Neural cell (in vitro differentiated cells): ENCODE data around the gene FHIT. TPM values are rescaled to one million over a fixed set of nuclear protein-coding genes. Genes with fewer than 3 reads are reported as not detected.

Experiments
- H2AFZ ChIP-seq: fragments of 200-600, 300-800 bp; sonication (generic), shearing (Covaris generic); 2 replicates; pipeline ENCODE4 v1.6.0; 2014; ENCODE audit warnings: low read depth, mild to moderate bottlenecking, antibody characterized with exemption, low read length, moderate library complexity
- H3F3A ChIP-seq: fragments of 200-600 bp; shearing (Covaris generic); 2 replicates; pipeline ENCODE4 v1.6.1; 2016; ENCODE audit warnings: mild to moderate bottlenecking, moderate library complexity, mixed read lengths, antibody characterized with exemption, low read length; ENCODE audit not compliant: insufficient read depth, poor library complexity, severe bottlenecking
- H3K27ac ChIP-seq: fragments of 200-600, 300-800 bp; sonication (generic), shearing (Covaris generic); 2 replicates; pipeline ENCODE4 v1.5.1; 2014; ENCODE audit warnings: mild to moderate bottlenecking, low read length, moderate library complexity
- H3K27me3 ChIP-seq: fragments of 300-800, 200-600 bp; sonication (generic), shearing (Covaris generic); 2 replicates; pipeline ENCODE4 v1.6.0; 2014; ENCODE audit warnings: mild to moderate bottlenecking, low read depth, low read length, moderate library complexity; ENCODE audit not compliant: insufficient read depth
- H3K36me3 ChIP-seq: fragments of 300-800, 200-600 bp; sonication (generic), shearing (Covaris generic); 2 replicates; pipeline ENCODE4 v1.5.1; 2014; ENCODE audit warnings: mild to moderate bottlenecking, antibody characterized with exemption, low read length, moderate library complexity; ENCODE audit not compliant: insufficient read depth
- H3K4me2 ChIP-seq: fragments of 300-800, 200-600 bp; sonication (generic), shearing (Covaris generic); 2 replicates; pipeline ENCODE4 v1.6.0; 2014; ENCODE audit warnings: mild to moderate bottlenecking, low read length
- H3K4me3 ChIP-seq: fragments of 300-800, 200-600 bp; sonication (generic), shearing (Covaris generic); 2 replicates; pipeline ENCODE4 v1.5.1; 2014; ENCODE audit warnings: mild to moderate bottlenecking, low read length, moderate library complexity
- H3K79me2 ChIP-seq: fragments of 200-600 bp; shearing (Covaris generic); replicated peaks from 2 replicates; pipeline ENCODE4 v1.6.0; 2014; ENCODE audit warnings: mild to moderate bottlenecking, low read length, moderate library complexity; ENCODE audit not compliant: insufficient read depth
- H3K9ac ChIP-seq: fragments of 300-800, 200-600 bp; sonication (generic), shearing (Covaris generic); 2 replicates; pipeline ENCODE4 v1.6.1; 2016; ENCODE audit warnings: mild to moderate bottlenecking, low read length, mixed read lengths
- H3K9me2 ChIP-seq: fragments of 200-600 bp; shearing (Covaris generic); 2 replicates; pipeline ENCODE4 v1.6.1; 2016; ENCODE audit warnings: mild to moderate bottlenecking, low read length, mixed read lengths; ENCODE audit not compliant: insufficient read depth
- H3K9me3 ChIP-seq: fragments of 200-600, 300-800 bp; sonication (generic), shearing (Covaris generic); 2 replicates; pipeline ENCODE4 v1.6.1; 2016; ENCODE audit warnings: mild to moderate bottlenecking, mixed run types, low read length, moderate library complexity, mixed read lengths
- H4K20me1 ChIP-seq: fragments of 200-600 bp; shearing (Covaris generic); 2 replicates; pipeline ENCODE4 v1.6.1; 2016; ENCODE audit warnings: mild to moderate bottlenecking, mixed run types; ENCODE audit not compliant: insufficient read depth
- CTCF ChIP-seq: fragments of 450-650 bp; IDR thresholded peaks from 2 replicates; pipeline ENCODE4 v1.5.1; 2014; ENCODE audit warnings: antibody characterized with exemption, mild to moderate bottlenecking, moderate library complexity; ENCODE audit not compliant: poor library complexity, severe bottlenecking
- EP300 ChIP-seq: fragments of 450-650 bp; conservative IDR thresholded peaks from 2 replicates; pipeline ENCODE4 v1.6.1; 2014; ENCODE audit warnings: antibody characterized with exemption, mild to moderate bottlenecking, moderate library complexity; ENCODE audit not compliant: poor library complexity, severe bottlenecking
- EZH2 ChIP-seq: fragments of 200-600, 300-800 bp; shearing (Covaris generic), sonication (generic); IDR thresholded peaks from 2 replicates; pipeline ENCODE4 v1.6.1; 2014; ENCODE audit warnings: antibody characterized with exemption, low read length, borderline replicate concordance, mild to moderate bottlenecking; ENCODE audit not compliant: insufficient read depth, poor library complexity, severe bottlenecking
- MXI1 ChIP-seq: fragments of 450-650 bp; conservative IDR thresholded peaks from 2 replicates; pipeline ENCODE4 v1.6.1; 2014; ENCODE audit warnings: antibody characterized with exemption, mild to moderate bottlenecking; ENCODE audit not compliant: poor library complexity, severe bottlenecking
- POLR2AphosphoS5 ChIP-seq: IDR thresholded peaks from 2 replicates; pipeline ENCODE4 v1.6.1; 2012
- RAD21 ChIP-seq: fragments of 450-650 bp; conservative IDR thresholded peaks from 2 replicates; pipeline ENCODE4 v1.6.1; 2014; ENCODE audit warnings: antibody characterized with exemption, mild to moderate bottlenecking, moderate library complexity
- REST ChIP-seq: IDR thresholded peaks from 2 replicates; pipeline ENCODE4 v1.6.1; 2012; ENCODE audit warnings: borderline replicate concordance
- SMC3 ChIP-seq: fragments of 450-650 bp; conservative IDR thresholded peaks from 2 replicates; pipeline ENCODE4 v1.6.1; 2014; ENCODE audit warnings: antibody characterized with exemption, mild to moderate bottlenecking, moderate library complexity; ENCODE audit not compliant: poor library complexity
- TAF1 ChIP-seq: IDR thresholded peaks from 2 replicates; pipeline ENCODE4 v1.6.1; 2012; ENCODE audit warnings: low read depth
- polyA plus RNA-seq: library from polyadenylated mRNA; depleted of rRNA; stranded (reverse); fragments of >200 nt; gene quantifications from 2 replicates; pipeline ENCODE4 v1.2.3, GENCODE V29; 2014

FHIT gene
- polyA plus RNA-seq, 1 donor from 2014 or later, result not detected

- Histone ChIP-seq H3K9ac (no peak overlapping the region), H4K20me1 (no peaks in the 10 kb centered on the region), H3K4me3 (no peak overlapping the region), H3K9me3 (no peaks in the 10 kb centered on the region), H3K27me3 (no peaks in the 10 kb centered on the region), H3K36me3 (no peaks in the 10 kb centered on the region), H3F3A (no peaks in the 10 kb centered on the region), H3K79me2 (no peaks in the 10 kb centered on the region), H3K4me2 (no peak overlapping the region), H3K27ac (no peak overlapping the region), H3K9me2 (no peaks in the 10 kb centered on the region), H2AFZ (no peak overlapping the region)
- TF ChIP-seq RAD21, result no peak
- TF ChIP-seq SMC3, result no peak
- TF ChIP-seq EP300, result no peak
- TF ChIP-seq CTCF, result no peak
- no peak for TF ChIP-seq REST
- no peak for TF ChIP-seq EZH2
Observed at GRCh38 chr3:59938828-59939227, 1312.4 kb downstream of the FHIT start.

- H3K36me3 ChIP-seq, result no peaks in the 10 kb centered on the region
- no peaks in the 10 kb centered on the region for H4K20me1 ChIP-seq
- H3K4me2 ChIP-seq, result no peak overlapping the region
- H3K27ac ChIP-seq, result peak overlapping the region; percentile 89
- H3K9me2 ChIP-seq, result no peaks in the 10 kb centered on the region
- H3F3A ChIP-seq, result no peaks in the 10 kb centered on the region
- no peaks in the 10 kb centered on the region for H3K79me2 ChIP-seq
- TF ChIP-seq SMC3 (no peak), REST (no peak), POLR2AphosphoS5 (peak; percentile 67), TAF1 (no peak), EP300 (peak; percentile 92), CTCF (no peak), MXI1 (no peak), RAD21 (peak; percentile 27), EZH2 (no peak)
- H3K9me3 ChIP-seq, result no peaks in the 10 kb centered on the region
- H3K27me3 ChIP-seq, result no peaks in the 10 kb centered on the region
- peak overlapping the region; percentile 50 for H3K9ac ChIP-seq
- H2AFZ ChIP-seq, result no peak overlapping the region
- H3K4me3 ChIP-seq, result no peak overlapping the region
Observed at GRCh38 chr3:59937201-59937600, 1314.1 kb downstream of the FHIT start.
